ENCODE data around the gene TPRN. TPM values are rescaled to one million over a fixed set of nuclear protein-coding genes. Genes with fewer than 3 reads are reported as not detected.

TPRN gene
- total RNA-seq, 2 donors from 2014 or later: 6.4 to 6.8 TPM

GRCh38 chr9:137170486-137171148 lies 29.9 kb downstream of the TPRN start:
- no peak overlapping the region for H3K27ac ChIP-seq
- H3K4me3 ChIP-seq: no peak overlapping the region
- TF ChIP-seq CTCF (IDR thresholded peaks at IDR 0.05): no peak
- DNase-seq (ENCODE audit: low spot score): no peak
- H3K4me1 ChIP-seq: peaks cover 0 to 35% of the 10 kb centered on the region in 2 donors
- peaks cover 22 to 31% of the 10 kb centered on the region in 2 donors for H3K27me3 ChIP-seq
- H3K36me3 ChIP-seq: no peaks in the 10 kb centered on the region
- no peaks in the 10 kb centered on the region for H3K9me3 ChIP-seq

- Histone ChIP-seq H3K9me3 (no peaks in the 10 kb centered on the region), H3K36me3 (no peaks in the 10 kb centered on the region), H3K4me3 (peak within 1 kb of the TSS; percentile 11 to 48), H3K27ac (no peak within 1 kb of the TSS), H3K4me1 (peaks cover 0 to 35% of the 10 kb centered on the region in 2 donors), H3K27me3 (peaks cover 28 to 37% of the 10 kb centered on the region in 2 donors)
- no peak for DNase-seq (ENCODE audit: low spot score)
- no peak for TF ChIP-seq CTCF (IDR thresholded peaks at IDR 0.05)
These were observed 30.6 kb downstream of the TPRN start, which contains the start of gene LRRC26 for GRCh38 chr9:137169896-137170358. TSS of gene LRRC26 (minus strand) at chr9:137170051. CDS start at chr9:137169943, 108 bp downstream.

- DNase-seq (ENCODE audit: low spot score): no peak
- Histone ChIP-seq H3K27me3 (peaks cover 33 to 44% of the 10 kb centered on the region in 2 donors), H3K4me3 (peak overlapping the region; percentile 11 to 48), H3K36me3 (no peaks in the 10 kb centered on the region), H3K9me3 (no peaks in the 10 kb centered on the region), H3K4me1 (peaks cover 0 to 35% of the 10 kb centered on the region in 2 donors), H3K27ac (no peak overlapping the region)
- TF ChIP-seq CTCF (IDR thresholded peaks at IDR 0.05): no peak
These were observed 31.4 kb downstream of the TPRN start for GRCh38 chr9:137168904-137169856.

- DNase-seq (ENCODE audit: low spot score): no peak
- no peak overlapping the region for H3K27ac ChIP-seq
- H3K36me3 ChIP-seq: no peaks in the 10 kb centered on the region
- no peaks in the 10 kb centered on the region for H3K9me3 ChIP-seq
- H3K4me3 ChIP-seq: peak overlapping the region; percentile 11 to 48
- peaks cover 34 to 51% of the 10 kb centered on the region in 2 donors for H3K27me3 ChIP-seq
- H3K4me1 ChIP-seq: peaks cover 0 to 36% of the 10 kb centered on the region in 2 donors
- no peak for TF ChIP-seq CTCF (IDR thresholded peaks at IDR 0.05)
These were observed 32.0 kb downstream of the TPRN start for GRCh38 chr9:137168573-137168903.

GRCh38 chr9:137167747-137168572 lies 32.6 kb downstream of the TPRN start:
- peaks cover 0 to 42% of the 10 kb centered on the region in 2 donors for H3K4me1 ChIP-seq
- TF ChIP-seq CTCF (IDR thresholded peaks at IDR 0.05): no peak
- H3K27me3 ChIP-seq: peaks cover 40 to 57% of the 10 kb centered on the region in 2 donors
- H3K4me3 ChIP-seq: peak overlapping the region in 1 of 2 donors; percentile 48
- H3K27ac ChIP-seq: no peak overlapping the region
- H3K9me3 ChIP-seq: no peaks in the 10 kb centered on the region
- H3K36me3 ChIP-seq: no peaks in the 10 kb centered on the region
- DNase-seq (ENCODE audit: low spot score): no peak
